Measurements from ENCODE around the gene NUTM2F.

GRCh38 chr9:94303321-94303720, 25.1 kb downstream of the NUTM2F start:
- TF ChIP-seq POLR2A (IDR thresholded peaks at IDR 0.05; ENCODE audit: low read depth, low read length) (no peak), TAF1 (IDR thresholded peaks at IDR 0.05; ENCODE audit: borderline replicate concordance, low read depth, low read length) (no peak)

Measured in GM12892 (cell line).